GM19043 (cell line): ENCODE data around the gene STN1.

ENCODE experiments used
- ATAC-seq: cut with Tn5 transposase; IDR thresholded peaks from one replicate; pipeline ENCODE4 v1.9.1; 2021; ENCODE audit warnings: low read depth; ENCODE audit not compliant: unreplicated experiment

The STN1 gene

GRCh38 chr10:103895411-103896186 is 22.4 kb downstream of the STN1 start:
- ATAC-seq: no peak

- no peak for ATAC-seq
Measured at GRCh38 chr10:103894441-103894864, 23.5 kb downstream of the STN1 start.

GRCh38 chr10:103893817-103894216 is 24.2 kb downstream of the STN1 start:
- no peak for ATAC-seq

- no peak for ATAC-seq
Measured at GRCh38 chr10:103892181-103892580, 25.8 kb downstream of the STN1 start.

- ATAC-seq: no peak
Measured at GRCh38 chr10:103890688-103891087, 27.3 kb downstream of the STN1 start.

- no peak for ATAC-seq
Measured at GRCh38 chr10:103890194-103890658, 27.8 kb downstream of the STN1 start.

GRCh38 chr10:103889121-103889720 is 28.8 kb downstream of the STN1 start:
- ATAC-seq: no peak

GRCh38 chr10:103888113-103888841 is 29.7 kb downstream of the STN1 start:
- ATAC-seq: no peak

GRCh38 chr10:103885617-103886016 is 32.4 kb downstream of the STN1 start:
- no peak for ATAC-seq

- no peak for ATAC-seq
Measured at GRCh38 chr10:103884681-103885139, 33.3 kb downstream of the STN1 start.

GRCh38 chr10:103882285-103883007 is 35.5 kb downstream of the STN1 start:
- ATAC-seq: no peak

- no peak for ATAC-seq
Measured at GRCh38 chr10:103881416-103882284, 36.3 kb downstream of the STN1 start.

- ATAC-seq: no peak
Measured at GRCh38 chr10:103879831-103880230, 38.2 kb downstream of the STN1 start.

- ATAC-seq: no peak
Measured at GRCh38 chr10:103879409-103879808, 38.6 kb downstream of the STN1 start.

GRCh38 chr10:103877861-103878260 is 40.1 kb downstream of the STN1 start:
- no peak for ATAC-seq

GRCh38 chr10:103876155-103876554 is 41.8 kb downstream of the STN1 start:
- no peak for ATAC-seq

GRCh38 chr10:103874730-103875129 is 43.3 kb downstream of the STN1 start:
- ATAC-seq: no peak

- ATAC-seq: no peak
Measured at GRCh38 chr10:103872137-103872931, 45.6 kb downstream of the STN1 start.

- ATAC-seq: no peak
Measured at GRCh38 chr10:103871006-103871405, 47.0 kb downstream of the STN1 start.
